Neuronal stem cell (in vitro differentiated cells): Measurements from ENCODE around the gene NBAS.
"Not testable (repeated sequence)": the region's sequence is repeated elsewhere in the genome, so short reads cannot be mapped to it uniquely, and the experiment has no call there.

ENCODE experiments used
- DNase-seq: peaks from one replicate; pipeline ENCODE4 v3.0.0-alpha.2; 2013; ENCODE audit warnings: low spot score
- H2AFZ ChIP-seq: one replicate; pipeline ENCODE4 v1.6.1; 2013; ENCODE audit warnings: mild to moderate bottlenecking, low read length, inconsistent platforms
- H2AK5ac ChIP-seq: 2 replicates; pipeline ENCODE4 v1.6.1; 2013; ENCODE audit warnings: low read depth, mild to moderate bottlenecking, inconsistent platforms, low read length, moderate library complexity, mixed read lengths
- H2BK120ac ChIP-seq: 2 replicates; pipeline ENCODE4 v1.6.1; 2013; ENCODE audit warnings: low read depth, mild to moderate bottlenecking, inconsistent platforms, low read length, moderate library complexity, mixed read lengths
- H2BK12ac ChIP-seq: one replicate; pipeline ENCODE4 v1.6.1; 2013; ENCODE audit warnings: low read length, inconsistent platforms
- H2BK15ac ChIP-seq: 2 replicates; pipeline ENCODE4 v1.6.1; 2013; ENCODE audit warnings: mild to moderate bottlenecking, low read length, inconsistent platforms, mixed read lengths
- H2BK5ac ChIP-seq: one replicate; pipeline ENCODE4 v1.6.1; 2013; ENCODE audit warnings: inconsistent platforms, mild to moderate bottlenecking, low read length, moderate library complexity
- H3K14ac ChIP-seq: one replicate; pipeline ENCODE4 v1.6.1; 2013; ENCODE audit warnings: low read length, inconsistent platforms
- H3K18ac ChIP-seq: 2 replicates; pipeline ENCODE4 v1.6.1; 2013; ENCODE audit warnings: low read length, inconsistent platforms
- H3K23ac ChIP-seq: 2 replicates; pipeline ENCODE4 v1.6.1; 2013; ENCODE audit warnings: low read depth, mild to moderate bottlenecking, mixed read lengths, low read length, inconsistent platforms; ENCODE audit not compliant: poor library complexity
- H3K27ac ChIP-seq: replicated peaks from 3 replicates; pipeline ENCODE4 v1.5.1; 2013; ENCODE audit warnings: low read length, inconsistent platforms
- H3K27me3 ChIP-seq, 3 experiments: 2 replicates each; pipeline ENCODE4 v1.6.1; 2013; ENCODE audit warnings: low read length in 3 of 3, mild to moderate bottlenecking in 2 of 3, inconsistent platforms in 1 of 3, low read depth in 1 of 3, mixed read lengths in 1 of 3, moderate library complexity in 1 of 3; ENCODE audit not compliant: control insufficient read depth in 3 of 3, insufficient read depth in 3 of 3
- H3K36me3 ChIP-seq, 2 donors: replicated peaks in 1 of 2; 2 replicates each; pipeline ENCODE4 v1.6.1; 2013; ENCODE audit warnings: low read length in 2 of 2; ENCODE audit not compliant: control insufficient read depth in 2 of 2, insufficient read depth in 2 of 2
- H3K4ac ChIP-seq: 2 replicates; pipeline ENCODE4 v1.6.1; 2013; ENCODE audit warnings: inconsistent platforms, mild to moderate bottlenecking, low read length, moderate library complexity
- H3K4me1 ChIP-seq, 2 donors: 1 replicate in 1 of 2; 2 replicates in 1 of 2; pipeline ENCODE4 v1.6.1; 2013; ENCODE audit warnings: low read length in 2 of 2, low read depth in 1 of 2; ENCODE audit not compliant: control insufficient read depth in 2 of 2, insufficient read depth in 1 of 2
- H3K4me2 ChIP-seq: one replicate; pipeline ENCODE4 v1.6.1; 2013; ENCODE audit warnings: mild to moderate bottlenecking, low read length, inconsistent platforms; ENCODE audit not compliant: insufficient read depth, poor library complexity, severe bottlenecking
- H3K4me3 ChIP-seq, 2 donors: 2 replicates each; pipeline ENCODE4 v1.5.1; 2013; ENCODE audit warnings: low read length in 2 of 2, mild to moderate bottlenecking in 2 of 2, inconsistent platforms in 1 of 2, moderate library complexity in 1 of 2
- H3K79me1 ChIP-seq: one replicate; pipeline ENCODE4 v1.6.1; 2013; ENCODE audit warnings: low read depth, mild to moderate bottlenecking, inconsistent platforms, low read length, moderate library complexity
- H3K9ac ChIP-seq: one replicate; pipeline ENCODE4 v1.6.1; 2013; ENCODE audit warnings: mild to moderate bottlenecking, low read depth, low read length, inconsistent platforms; ENCODE audit not compliant: poor library complexity
- H3K9me3 ChIP-seq, 2 donors: replicated peaks in 1 of 2; 2 replicates each; pipeline versions ENCODE3 to v1.6.1; 2013; ENCODE audit warnings: low read length in 2 of 2, mild to moderate bottlenecking in 2 of 2, inconsistent platforms in 1 of 2, low read depth in 1 of 2, mixed read lengths in 1 of 2, moderate library complexity in 1 of 2; ENCODE audit not compliant: control insufficient read depth in 2 of 2, insufficient read depth in 1 of 2
- H4K8ac ChIP-seq: one replicate; pipeline ENCODE4 v1.6.1; 2013; ENCODE audit warnings: low read depth, mild to moderate bottlenecking, inconsistent platforms, low read length, moderate library complexity
- H4K91ac ChIP-seq: one replicate; pipeline ENCODE4 v1.6.1; 2013; ENCODE audit warnings: low read length, low read depth, mild to moderate bottlenecking, inconsistent platforms; ENCODE audit not compliant: poor library complexity
- WGBS, 2 donors: extraction: QIAGEN DNeasy Blood & Tissue Kit; methylation state at CpG; one replicate each; pipeline ENCODE4 v1.1.7; 2013; ENCODE audit warnings: missing lambda C conversion rate in 2 of 2, mixed read lengths in 1 of 2; ENCODE audit not compliant: insufficient read length in 2 of 2, insufficient replicate concordance in 1 of 2; ENCODE audit errors: extremely low coverage in 2 of 2; 5-methylcytosine and 5-hydroxymethylcytosine counted together

NBAS gene

DNA sequence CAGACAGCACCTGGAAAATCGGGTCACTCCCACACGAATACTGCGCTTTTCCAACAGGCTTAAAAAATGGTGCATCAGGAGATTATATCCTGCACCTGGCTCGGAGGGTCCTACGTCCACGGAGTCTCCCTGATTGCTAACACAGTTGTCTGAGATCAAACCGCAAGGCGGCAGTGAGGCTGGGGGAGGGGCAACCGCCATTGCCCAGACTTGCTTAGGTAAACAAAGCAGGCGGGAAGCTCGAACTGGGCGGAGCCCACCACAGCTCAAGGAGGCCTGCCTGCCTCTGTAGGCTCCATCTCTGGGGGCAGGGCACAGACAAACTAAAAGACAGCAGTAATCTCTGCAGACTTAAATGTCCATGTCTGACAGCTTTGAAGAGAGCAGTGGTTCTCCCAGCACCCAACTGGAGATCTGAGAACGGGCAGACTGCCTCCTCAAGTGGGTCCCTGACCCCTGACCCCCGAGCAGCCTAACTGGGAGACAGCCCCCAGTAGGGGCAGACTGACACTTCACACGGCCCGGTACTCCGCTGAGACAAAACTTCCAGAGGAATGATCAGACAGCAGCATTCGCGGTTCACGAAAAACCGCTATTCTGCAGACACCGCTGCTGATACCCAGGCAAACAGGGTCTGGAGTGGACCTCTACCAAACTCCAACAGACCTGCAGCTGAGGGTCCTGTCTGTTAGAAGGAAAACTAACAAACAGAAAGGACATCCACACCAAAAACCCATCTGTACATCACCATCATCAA is 121.2 kb downstream of the NBAS start:
- not testable (repeated sequence) for H3K4me2 ChIP-seq, H3K4ac ChIP-seq, H4K91ac ChIP-seq, H3K27me3 ChIP-seq, H2AK5ac ChIP-seq, H2BK120ac ChIP-seq, H4K8ac ChIP-seq, H2BK12ac ChIP-seq, H3K18ac ChIP-seq, DNase-seq, H2BK15ac ChIP-seq, H2BK5ac ChIP-seq, H2AFZ ChIP-seq, H3K4me3 ChIP-seq, H3K36me3 ChIP-seq, H3K79me1 ChIP-seq, H3K9ac ChIP-seq, H3K14ac ChIP-seq, H3K9me3 ChIP-seq, H3K23ac ChIP-seq, H3K4me1 ChIP-seq, H3K27ac ChIP-seq
- no CpG with 5 or more reads among the region's 22 CpGs for WGBS, 2 donors

DNA sequence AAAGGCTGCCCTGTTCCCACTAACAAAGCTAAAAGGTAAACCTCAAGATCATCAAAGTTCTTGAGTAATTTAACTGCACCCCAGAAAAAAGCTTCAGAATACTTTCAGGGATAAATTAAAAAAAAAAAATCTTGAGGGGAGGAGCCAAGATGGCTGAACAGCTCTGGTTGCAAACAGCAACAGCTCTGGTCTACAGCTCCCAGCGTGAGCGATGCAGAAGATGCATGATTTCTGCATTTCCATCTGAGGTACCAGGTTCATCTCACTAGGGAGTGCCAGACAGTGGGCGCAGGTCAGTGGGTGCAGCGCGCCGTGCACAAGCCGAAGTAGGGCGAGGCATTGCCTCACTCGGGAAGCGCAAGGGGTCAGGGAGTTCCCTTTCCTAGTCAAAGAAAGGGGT is 121.8 kb downstream of the NBAS start:
- not testable (repeated sequence) for H3K4ac ChIP-seq, H2BK15ac ChIP-seq, H3K14ac ChIP-seq, H3K27ac ChIP-seq, H3K4me3 ChIP-seq, H3K4me2 ChIP-seq, H3K27me3 ChIP-seq, H4K91ac ChIP-seq, H2AK5ac ChIP-seq, DNase-seq, H3K79me1 ChIP-seq, H2AFZ ChIP-seq, H3K9me3 ChIP-seq, H2BK12ac ChIP-seq, H2BK5ac ChIP-seq, H3K23ac ChIP-seq, H3K36me3 ChIP-seq, H3K18ac ChIP-seq, H3K9ac ChIP-seq, H3K4me1 ChIP-seq, H4K8ac ChIP-seq, H2BK120ac ChIP-seq
- WGBS, 2 donors = no CpG with 5 or more reads among the region's 10 CpGs

GRCh38 chr2:15436195-15436594 is 124.9 kb downstream of the NBAS start:
- no peak overlapping the region for H2BK5ac ChIP-seq
- no peak overlapping the region for H3K4me2 ChIP-seq
- DNase-seq = no peak
- no peak overlapping the region for H3K4me3 ChIP-seq
- H3K4ac ChIP-seq = no peak overlapping the region
- H3K18ac ChIP-seq = no peak overlapping the region
- no peak overlapping the region for H2BK15ac ChIP-seq
- H2AFZ ChIP-seq = no peak overlapping the region
- no CpG with 5 or more reads among the region's 2 CpGs for WGBS, 2 donors
- H4K91ac ChIP-seq = no peak overlapping the region
- no peak overlapping the region for H3K23ac ChIP-seq
- H3K9me3 ChIP-seq = peaks cover 0 to 9% of the 10 kb centered on the region in 2 donors
- H3K14ac ChIP-seq = no peak overlapping the region
- peaks cover 1 to 8% of the 10 kb centered on the region in 2 donors for H3K4me1 ChIP-seq
- H3K27ac ChIP-seq = no peak overlapping the region
- no peaks in the 10 kb centered on the region for H3K79me1 ChIP-seq
- H2BK120ac ChIP-seq = no peak overlapping the region
- H2AK5ac ChIP-seq = no peak overlapping the region
- H3K36me3 ChIP-seq = no peaks in the 10 kb centered on the region
- no peaks in the 10 kb centered on the region for H3K27me3 ChIP-seq
- H2BK12ac ChIP-seq = no peak overlapping the region
- H3K9ac ChIP-seq = no peak overlapping the region
- no peak overlapping the region for H4K8ac ChIP-seq

GRCh38 chr2:15435474-15435873 is 125.7 kb downstream of the NBAS start:
- no CpG with 5 or more reads among the region's 5 CpGs for WGBS, 2 donors
- DNase-seq = no peak
- Histone ChIP-seq H2BK15ac (no peak overlapping the region), H2BK5ac (no peak overlapping the region), H3K23ac (no peak overlapping the region), H3K79me1 (no peaks in the 10 kb centered on the region), H3K4ac (no peak overlapping the region), H3K9me3 (peaks cover 0 to 9% of the 10 kb centered on the region in 2 donors), H2BK120ac (no peak overlapping the region), H3K36me3 (no peaks in the 10 kb centered on the region), H4K8ac (no peak overlapping the region), H4K91ac (no peak overlapping the region), H3K4me1 (peaks cover 1 to 8% of the 10 kb centered on the region in 2 donors), H3K4me2 (no peak overlapping the region), H3K27ac (no peak overlapping the region), H2AK5ac (no peak overlapping the region), H3K14ac (no peak overlapping the region), H3K27me3 (no peaks in the 10 kb centered on the region), H3K18ac (no peak overlapping the region), H3K4me3 (no peak overlapping the region), H2AFZ (no peak overlapping the region), H3K9ac (no peak overlapping the region), H2BK12ac (no peak overlapping the region)
